Ovary (tissue), 9 donors: ENCODE data around the gene NEAT1. TPM values are rescaled to one million over a fixed set of nuclear protein-coding genes. Genes with fewer than 3 reads are reported as not detected.
A peak's percentile ranks its signal among the peaks of the same experiment; 100 is the strongest.

Experiments used
- DNase-seq, 5 donors: peaks; one replicate each; pipeline ENCODE4 v3.0.0-alpha.2; 2019 to 2020
- H3K27ac ChIP-seq, 2 donors: fragments of 200-600 bp; one replicate each; pipeline versions ENCODE4 v1.5.1 to v1.8.0; 2019 to 2022
- H3K27me3 ChIP-seq: fragments of 200-600 bp; one replicate; pipeline ENCODE4 v1.8.0; 2022
- H3K36me3 ChIP-seq: fragments of 200-600 bp; sonication (generic); one replicate; pipeline ENCODE4 v1.5.1; 2019
- H3K4me1 ChIP-seq: one replicate; pipeline ENCODE4 v1.8.1; 2013; ENCODE audit warnings: mild to moderate bottlenecking, moderate library complexity; ENCODE audit not compliant: insufficient read depth
- H3K4me3 ChIP-seq: fragments of 200-600 bp; sonication (generic); one replicate; pipeline ENCODE4 v1.5.1; 2017
- H3K9me3 ChIP-seq, 2 donors: fragments of 200-600 bp in 1 of 2; sonication (generic) in 1 of 2; one replicate each; pipeline versions ENCODE4 v1.5.1 to v1.8.1; 2013 to 2019; ENCODE audit warnings: mild to moderate bottlenecking in 1 of 2, moderate library complexity in 1 of 2
- CTCF ChIP-seq, 3 donors: fragments of 450-650 bp in 2 of 3; fragments of 200-600 bp in 1 of 3; IDR thresholded peaks; one replicate each; pipeline versions ENCODE4 v1.5.1 to v1.8.0; 2016 to 2022; ENCODE audit warnings: antibody characterized with exemption in 3 of 3, mild to moderate bottlenecking in 1 of 3
- EP300 ChIP-seq: sonication (generic); formaldehyde crosslinking; IDR thresholded peaks from one replicate; pipeline ENCODE4 v1.6.1; 2017; ENCODE audit warnings: antibody characterized with exemption
- POLR2A ChIP-seq: fragments of 450-650 bp; IDR thresholded peaks from one replicate; pipeline ENCODE4 v1.6.1; 2017; ENCODE audit warnings: antibody characterized with exemption, mild to moderate bottlenecking, moderate library complexity
- WGBS, 3 donors: extraction: QIAGEN DNeasy Blood & Tissue Kit in 1 of 3; methylation state at CpG; one replicate each; pipeline versions ENCODE4 v1.1.5 to v1.1.7; 2013 to 2017; 5-methylcytosine and 5-hydroxymethylcytosine counted together
- intact Hi-C, 4 donors: fragments of 100-400 bp; cut with DNase I; formaldehyde crosslinking; loops; one replicate each; pipeline versions ENCODE4 v1.11.0 to v1.15.1; 2022 to 2023
- polyA plus RNA-seq, 2 donors: library from polyadenylated mRNA; stranded (reverse); fragments of 200-250 nt in 1 of 2; fragments of 350-450 nt in 1 of 2; fragmentation: Illumina TruSeq in 1 of 2; extraction: RNeasy Lipid Tissue Mini Kit (QIAGEN cat#74804) in 1 of 2; gene quantifications; one replicate each; pipeline ENCODE4 v1.2.3, GENCODE V29; 2013 to 2014
- total RNA-seq, 7 donors: library from RNA; depleted of rRNA in 2 of 7; stranded (reverse); fragments of >200 nt in 2 of 7; fragmentation: NEBNext Ultra II Directional in 3 of 7; extraction: Animal tissue kit (Norgen Biotek cat#: 25700) in 3 of 7; gene quantifications; one replicate each; pipeline versions ENCODE4 v1.1.0 to v1.2.4, GENCODE V29; 2016 to 2023
- donor health status: DM: no; HTN: no; CAD: no; lungs with moderate emphysema.
- donor health status: DM: no; HTN: no; CAD: no.
- donor health status: Bipolar disorder and iron deficiency.
- donor health status: DM: yes; HTN: yes; CAD: no.
- donor health status: DM: no; HTN: no; CAD: no.
- donor health status: DM: yes; HTN: yes; CAD: no.

NEAT1 gene
- total and polyA plus RNA-seq, 9 donors: 175 to 850 (median 351) TPM

- peak overlapping the region; percentile 90 to 94 for H3K27ac ChIP-seq
- DNase-seq: no peak
- no peaks in the 10 kb centered on the region for H3K36me3 ChIP-seq
- intact Hi-C loops: loop anchor here in 3 of 4 donors (5.0 kb wide), 1 partner anchor 34 kb away; no protein-coding TSS in a partner anchor
- no peaks in the 10 kb centered on the region for H3K27me3 ChIP-seq
- no peak for TF ChIP-seq EP300
- no peak for TF ChIP-seq CTCF (IDR thresholded peaks at IDR 0.05)
- no peak for TF ChIP-seq POLR2A
- 84 to 87% (median 86%) methylated on average over 7 of the region's 7 CpGs for WGBS, 3 donors
- peaks cover 6% of the 10 kb centered on the region for H3K4me1 ChIP-seq
- no peak overlapping the region for H3K4me3 ChIP-seq
- no peaks in the 10 kb centered on the region for H3K9me3 ChIP-seq
Observed at GRCh38 chr11:65473278-65473860, 50.8 kb downstream of the NEAT1 start.

GRCh38 chr11:65474864-65475263 is 52.3 kb downstream of the NEAT1 start:
- Histone ChIP-seq H3K4me3 (no peak overlapping the region), H3K27ac (no peak overlapping the region), H3K4me1 (peaks cover 13% of the 10 kb centered on the region), H3K9me3 (no peaks in the 10 kb centered on the region), H3K27me3 (no peaks in the 10 kb centered on the region), H3K36me3 (no peaks in the 10 kb centered on the region)
- intact Hi-C loops: loop anchor here in 3 of 4 donors (5.0 kb wide), 2 partner anchors 32 to 53 kb away; partner anchors contain the start of gene NEAT1 (in 1 of the 3)
- no peak for DNase-seq
- no peak for TF ChIP-seq CTCF (IDR thresholded peaks at IDR 0.05)
- WGBS, 3 donors: 87 to 93% (median 91%) methylated on average over 3 of the region's 3 CpGs

- H3K27ac ChIP-seq: peak overlapping the region; percentile 93 to 96
- peak in 2 of 5 donors; percentile 41 to 45 for DNase-seq
- no peaks in the 10 kb centered on the region for H3K27me3 ChIP-seq
- peaks cover 14% of the 10 kb centered on the region for H3K4me1 ChIP-seq
- H3K9me3 ChIP-seq: no peaks in the 10 kb centered on the region
- WGBS, 3 donors: 12 to 15% (median 12%) methylated on average over 10 of the region's 10 CpGs
- intact Hi-C loops: loop anchor here in 1 of 4 donors (5.0 kb wide), 1 partner anchor 54 kb away; the partner anchor contains the start of gene NEAT1
- H3K4me3 ChIP-seq: peak overlapping the region; percentile 94
- TF ChIP-seq CTCF (IDR thresholded peaks at IDR 0.05) (no peak), EP300 (no peak), POLR2A (no peak)
- H3K36me3 ChIP-seq: no peaks in the 10 kb centered on the region
Observed at GRCh38 chr11:65476632-65477148, 54.1 kb downstream of the NEAT1 start.

GRCh38 chr11:65477149-65477965 is 54.8 kb downstream of the NEAT1 start:
- Histone ChIP-seq H3K4me1 (peaks cover 12% of the 10 kb centered on the region), H3K9me3 (no peaks in the 10 kb centered on the region), H3K4me3 (peak overlapping the region; percentile 94), H3K36me3 (no peaks in the 10 kb centered on the region), H3K27me3 (no peaks in the 10 kb centered on the region), H3K27ac (peak overlapping the region; percentile 93 to 96)
- peak; percentile 80 for TF ChIP-seq EP300
- TF ChIP-seq CTCF (IDR thresholded peaks at IDR 0.05): peak in 1 of 3 donors; percentile 27
- TF ChIP-seq POLR2A: peak; percentile 93
- DNase-seq: peak; percentile 97 to 98 (median 97)
- intact Hi-C loops: loop anchor here in 1 of 4 donors (5.0 kb wide), 1 partner anchor 55 kb away; the partner anchor contains the start of gene NEAT1
- WGBS, 3 donors: 0 to 1% (median 0%) methylated on average over 40 to 60 of the region's 60 CpGs
